SU-DHL-6 (cell line): ENCODE data around the gene RASL10A.

Experiments
- H2AFZ ChIP-seq: fragments of 200-600 bp; sonication (generic); 2 replicates; pipeline ENCODE4 v1.6.1; 2014; ENCODE audit warnings: low read depth, mild to moderate bottlenecking, moderate library complexity, mixed read lengths, antibody characterized with exemption, low read length; ENCODE audit not compliant: severe bottlenecking
- H3F3A ChIP-seq: fragments of 200-600 bp; shearing (Covaris generic); 2 replicates; pipeline ENCODE4 v1.6.0; 2016; ENCODE audit warnings: antibody characterized with exemption, mild to moderate bottlenecking; ENCODE audit not compliant: insufficient read depth
- H3K27ac ChIP-seq: fragments of 200-600 bp; sonication (generic); 2 replicates; pipeline ENCODE4 v1.5.1; 2016; ENCODE audit warnings: low read depth, mild to moderate bottlenecking, low read length, moderate library complexity, mixed read lengths
- H3K27me3 ChIP-seq: fragments of 200-600 bp; sonication (generic), shearing (Covaris generic); 2 replicates; pipeline ENCODE4 v1.6.0; 2014; ENCODE audit warnings: mild to moderate bottlenecking, low read length
- H3K36me3 ChIP-seq: fragments of 200-600 bp; sonication (generic); 2 replicates; pipeline ENCODE4 v1.6.1; 2014; ENCODE audit warnings: mild to moderate bottlenecking, low read length, mixed read lengths
- H3K4me2 ChIP-seq: fragments of 300-600, 200-600 bp; shearing (Covaris generic), sonication (generic); 2 replicates; pipeline ENCODE4 v1.6.0; 2014; ENCODE audit warnings: low read length, low read depth, mild to moderate bottlenecking; ENCODE audit not compliant: poor library complexity, severe bottlenecking
- H3K4me3 ChIP-seq: fragments of 200-600 bp; sonication (generic); 2 replicates; pipeline ENCODE4 v1.5.1; 2014; ENCODE audit warnings: antibody characterized with exemption, low read length, mild to moderate bottlenecking, mixed read lengths; ENCODE audit not compliant: insufficient read depth, poor library complexity, severe bottlenecking
- H3K79me2 ChIP-seq: fragments of 200-600 bp; sonication (generic); 2 replicates; pipeline ENCODE4 v1.6.1; 2014; ENCODE audit warnings: mild to moderate bottlenecking, low read length, moderate library complexity; ENCODE audit not compliant: insufficient read depth
- H3K9ac ChIP-seq: fragments of 200-600 bp; sonication (generic); 2 replicates; pipeline ENCODE4 v1.7.0; 2014; ENCODE audit warnings: mild to moderate bottlenecking, low read length
- H3K9me2 ChIP-seq: fragments of 200-600 bp; sonication (generic); replicated peaks from 2 replicates; pipeline ENCODE4 v1.6.1; 2014; ENCODE audit warnings: low read length; ENCODE audit not compliant: insufficient read depth
- H3K9me3 ChIP-seq: fragments of 200-600 bp; sonication (generic); 2 replicates; pipeline ENCODE4 v1.6.1; 2014; ENCODE audit warnings: low read length, mixed read lengths; ENCODE audit not compliant: insufficient read depth
- H4K20me1 ChIP-seq: fragments of 200-600 bp; sonication (generic); 2 replicates; pipeline ENCODE4 v1.6.1; 2014; ENCODE audit warnings: low read depth, mild to moderate bottlenecking, antibody characterized with exemption, low read length, moderate library complexity, mixed read lengths
- EZH2phosphoT487 ChIP-seq: fragments of 200-600 bp; sonication (generic), shearing (Covaris generic); conservative IDR thresholded peaks from 2 replicates; pipeline ENCODE4 v1.6.1; 2018; ENCODE audit warnings: mild to moderate bottlenecking, antibody characterized with exemption, low read length, moderate library complexity, mixed read lengths
- TF ChIP-seq, protein P1 (sequence below): fragments of 200-600 bp; sonication (generic); IDR thresholded peaks from one replicate; pipeline ENCODE4 v1.5.1; 2017; ENCODE audit warnings: antibody characterized with exemption, mild to moderate bottlenecking, low read length, moderate library complexity; ENCODE audit not compliant: insufficient read depth, poor library complexity, severe bottlenecking

Gene RASL10A

DNA sequence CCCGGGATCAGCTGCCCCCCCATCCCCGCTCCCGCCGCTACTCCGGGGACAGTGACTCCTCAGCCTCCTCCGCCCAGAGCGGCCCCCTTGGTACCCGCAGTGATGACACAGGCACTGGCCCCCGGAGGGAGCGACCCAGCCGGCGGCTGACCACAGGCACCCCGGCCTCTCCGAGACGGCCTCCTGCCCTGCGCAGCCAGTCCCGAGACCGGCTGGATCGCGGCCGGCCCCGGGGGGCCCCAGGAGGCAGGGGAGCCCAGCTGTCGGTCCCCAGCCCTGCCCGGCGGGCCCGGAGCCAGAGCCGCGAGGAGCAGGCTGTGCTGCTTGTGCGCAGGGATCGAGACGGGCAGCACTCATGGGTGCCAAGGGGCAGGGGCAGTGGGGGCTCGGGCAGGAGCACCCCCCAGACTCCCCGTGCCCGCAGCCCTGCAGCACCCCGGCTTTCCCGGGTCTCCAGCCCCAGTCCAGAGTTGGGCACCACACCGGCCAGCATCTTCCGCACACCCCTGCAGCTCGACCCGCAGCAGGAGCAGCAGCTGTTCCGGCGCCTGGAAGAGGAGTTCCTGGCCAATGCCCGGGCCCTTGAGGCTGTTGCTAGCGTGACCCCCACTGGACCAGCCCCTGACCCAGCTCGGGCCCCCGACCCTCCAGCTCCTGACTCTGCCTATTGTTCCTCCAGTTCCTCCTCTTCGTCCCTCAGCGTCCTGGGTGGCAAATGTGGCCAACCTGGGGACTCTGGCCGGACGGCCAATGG lies 3.9 kb downstream of the RASL10A start:
- no peak overlapping the region for H3K4me2 ChIP-seq
- H2AFZ ChIP-seq: no peak overlapping the region
- no peaks in the 10 kb centered on the region for H3K36me3 ChIP-seq
- no peak overlapping the region for H3K27ac ChIP-seq
- H3K9ac ChIP-seq: no peak overlapping the region
- no peaks in the 10 kb centered on the region for H4K20me1 ChIP-seq
- H3K79me2 ChIP-seq: no peaks in the 10 kb centered on the region
- H3K27me3 ChIP-seq: no peaks in the 10 kb centered on the region
- no peak overlapping the region for H3K4me3 ChIP-seq
- TF ChIP-seq EZH2phosphoT487: no peak
- TF ChIP-seq, protein P1, sequence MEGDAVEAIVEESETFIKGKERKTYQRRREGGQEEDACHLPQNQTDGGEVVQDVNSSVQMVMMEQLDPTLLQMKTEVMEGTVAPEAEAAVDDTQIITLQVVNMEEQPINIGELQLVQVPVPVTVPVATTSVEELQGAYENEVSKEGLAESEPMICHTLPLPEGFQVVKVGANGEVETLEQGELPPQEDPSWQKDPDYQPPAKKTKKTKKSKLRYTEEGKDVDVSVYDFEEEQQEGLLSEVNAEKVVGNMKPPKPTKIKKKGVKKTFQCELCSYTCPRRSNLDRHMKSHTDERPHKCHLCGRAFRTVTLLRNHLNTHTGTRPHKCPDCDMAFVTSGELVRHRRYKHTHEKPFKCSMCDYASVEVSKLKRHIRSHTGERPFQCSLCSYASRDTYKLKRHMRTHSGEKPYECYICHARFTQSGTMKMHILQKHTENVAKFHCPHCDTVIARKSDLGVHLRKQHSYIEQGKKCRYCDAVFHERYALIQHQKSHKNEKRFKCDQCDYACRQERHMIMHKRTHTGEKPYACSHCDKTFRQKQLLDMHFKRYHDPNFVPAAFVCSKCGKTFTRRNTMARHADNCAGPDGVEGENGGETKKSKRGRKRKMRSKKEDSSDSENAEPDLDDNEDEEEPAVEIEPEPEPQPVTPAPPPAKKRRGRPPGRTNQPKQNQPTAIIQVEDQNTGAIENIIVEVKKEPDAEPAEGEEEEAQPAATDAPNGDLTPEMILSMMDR: no peak
- no peaks in the 10 kb centered on the region for H3F3A ChIP-seq
- H3K9me2 ChIP-seq: no peaks in the 10 kb centered on the region
- H3K9me3 ChIP-seq: no peaks in the 10 kb centered on the region

DNA sequence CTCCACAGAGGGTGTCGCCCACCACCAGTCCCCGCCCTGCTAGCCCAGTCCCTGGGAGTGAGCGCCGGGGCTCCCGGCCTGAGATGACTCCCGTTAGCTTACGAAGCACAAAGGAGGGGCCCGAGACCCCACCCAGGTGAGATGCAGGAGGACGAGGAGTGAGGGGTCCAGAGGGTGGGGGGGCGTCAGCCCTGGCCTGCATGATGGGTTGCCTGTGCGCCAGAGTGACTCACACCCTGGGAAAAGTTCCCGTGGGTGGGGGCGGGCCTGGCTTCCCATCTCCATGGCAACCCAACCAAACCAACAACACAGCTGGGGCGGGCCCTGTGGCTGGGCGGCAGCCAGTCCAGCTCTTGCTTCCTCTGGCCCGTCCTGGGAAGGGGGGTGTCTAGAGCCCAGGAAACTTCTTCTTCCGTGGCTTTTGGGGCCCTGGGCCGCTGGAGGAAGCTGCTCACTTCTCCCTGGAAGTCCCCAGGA lies 4.6 kb downstream of the RASL10A start:
- Histone ChIP-seq H3K79me2 (no peaks in the 10 kb centered on the region), H3F3A (no peaks in the 10 kb centered on the region), H3K36me3 (no peaks in the 10 kb centered on the region), H3K27ac (no peak overlapping the region), H3K9me3 (no peaks in the 10 kb centered on the region), H4K20me1 (no peaks in the 10 kb centered on the region), H2AFZ (no peak overlapping the region), H3K9ac (no peak overlapping the region), H3K4me3 (no peak overlapping the region), H3K4me2 (no peak overlapping the region), H3K27me3 (no peaks in the 10 kb centered on the region), H3K9me2 (no peaks in the 10 kb centered on the region)
- TF ChIP-seq EZH2phosphoT487: no peak
- TF ChIP-seq, protein P1: no peak

DNA sequence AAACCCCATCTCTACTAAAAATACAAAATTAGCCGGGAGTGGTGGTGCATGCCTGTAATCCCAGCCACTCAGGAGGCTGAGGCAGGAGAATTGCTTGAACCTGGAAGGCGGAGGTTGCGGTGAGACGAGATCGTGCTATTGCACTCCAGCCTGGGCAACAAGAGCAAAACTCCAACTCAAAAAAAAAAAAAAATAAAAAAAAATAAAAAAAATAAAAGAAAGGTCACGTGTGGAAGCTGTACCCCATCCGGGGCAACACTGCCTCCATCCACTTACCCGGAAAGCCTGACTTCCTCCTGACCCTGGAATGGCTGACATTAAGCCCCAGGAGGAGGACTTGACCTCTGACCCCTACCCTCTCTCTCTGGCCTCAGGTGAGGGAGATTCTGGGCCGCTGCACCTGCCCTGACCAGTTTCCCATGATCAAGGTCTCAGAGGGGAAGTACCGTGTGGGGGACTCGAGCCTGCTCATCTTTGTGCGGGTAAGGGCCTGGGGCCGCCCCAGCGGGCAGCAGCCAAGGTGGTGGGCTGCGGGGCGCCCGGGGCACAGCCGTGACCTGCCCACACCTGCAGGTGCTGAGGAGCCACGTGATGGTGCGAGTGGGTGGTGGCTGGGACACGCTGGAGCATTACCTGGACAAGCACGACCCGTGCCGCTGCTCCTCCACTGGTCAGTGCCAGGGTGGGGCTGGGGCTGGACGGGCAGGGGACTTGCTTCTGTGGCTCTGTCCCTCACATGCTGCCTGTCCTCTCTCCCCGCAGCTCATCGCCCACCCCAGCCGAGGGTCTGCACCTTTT lies 5.2 kb downstream of the RASL10A start:
- H3K79me2 ChIP-seq: no peaks in the 10 kb centered on the region
- H3K9me3 ChIP-seq: no peaks in the 10 kb centered on the region
- TF ChIP-seq, protein P1: no peak
- TF ChIP-seq EZH2phosphoT487: no peak
- no peak overlapping the region for H3K27ac ChIP-seq
- no peak overlapping the region for H3K9ac ChIP-seq
- no peaks in the 10 kb centered on the region for H3F3A ChIP-seq
- H2AFZ ChIP-seq: no peak overlapping the region
- no peaks in the 10 kb centered on the region for H3K36me3 ChIP-seq
- no peaks in the 10 kb centered on the region for H3K9me2 ChIP-seq
- no peak overlapping the region for H3K4me2 ChIP-seq
- H3K4me3 ChIP-seq: no peak overlapping the region
- H3K27me3 ChIP-seq: no peaks in the 10 kb centered on the region
- H4K20me1 ChIP-seq: no peaks in the 10 kb centered on the region
